Measurements from ENCODE around the gene KCNAB2. TPM values are rescaled to one million over a fixed set of nuclear protein-coding genes. Genes with fewer than 3 reads are reported as not detected.

The KCNAB2 gene
- total RNA-seq, result 4.5 TPM

DNA sequence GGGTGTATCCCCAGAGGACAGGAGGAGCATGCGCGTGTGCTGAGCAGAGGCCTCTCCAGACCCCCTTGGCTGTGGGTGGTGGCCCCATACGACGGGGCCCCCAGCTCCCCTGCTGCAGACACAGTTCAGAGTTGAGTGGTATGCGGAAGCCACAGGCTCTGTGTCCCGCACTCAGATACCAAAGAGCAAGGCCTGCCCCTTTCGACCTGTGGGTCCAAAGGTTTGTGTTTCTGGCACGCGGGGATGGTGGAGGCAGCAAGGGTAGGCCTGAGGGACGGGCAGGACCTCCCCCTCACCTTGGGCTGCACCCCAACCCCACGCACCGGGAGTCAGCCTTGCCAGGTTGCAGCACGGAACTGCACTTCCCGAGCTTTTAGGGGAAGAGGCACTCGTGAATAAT, at the start of gene KCNAB2:
TSS of gene KCNAB2 (plus strand) at position 328 of the 400 bp plus-strand sequence. CDS start 5,649 bp downstream, outside the sequence.
- FAIRE-seq, result no peak
- DNase-seq (ENCODE audit: low spot score in 2 of 2), result no peak

DNA sequence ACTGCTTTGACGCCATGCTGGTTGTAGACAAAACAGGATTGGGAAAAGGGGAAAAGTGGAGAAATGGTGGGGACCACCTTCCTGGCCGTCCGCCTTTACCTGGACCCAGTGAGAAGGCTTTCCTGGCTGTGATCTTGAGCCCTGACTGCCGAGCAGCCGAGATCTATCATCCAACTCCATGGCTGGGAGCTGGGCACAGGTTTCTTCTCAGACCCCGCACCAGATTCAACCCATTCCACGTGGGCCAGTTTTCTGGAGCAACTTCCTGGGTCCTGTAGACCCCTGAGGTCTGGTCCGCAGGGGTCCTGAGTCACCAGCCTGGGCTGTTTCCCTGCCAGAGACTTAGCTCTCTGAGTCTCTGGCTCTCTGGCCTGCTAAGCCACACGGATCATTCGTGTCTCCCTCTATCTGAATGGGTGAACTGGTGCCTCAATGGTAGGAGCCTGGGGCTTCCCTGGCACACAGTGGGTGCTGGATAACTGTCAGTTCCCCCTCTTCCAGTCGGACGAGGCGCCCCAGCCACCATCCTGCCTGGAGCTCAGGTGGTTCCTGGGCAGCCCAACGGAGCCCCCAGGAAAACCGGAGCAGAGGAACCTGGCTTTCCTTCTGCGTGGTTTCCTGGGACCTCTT, 48.9 kb upstream of the KCNAB2 start:
- FAIRE-seq (no peak), DNase-seq (ENCODE audit: low spot score in 2 of 2) (no peak)

DNA sequence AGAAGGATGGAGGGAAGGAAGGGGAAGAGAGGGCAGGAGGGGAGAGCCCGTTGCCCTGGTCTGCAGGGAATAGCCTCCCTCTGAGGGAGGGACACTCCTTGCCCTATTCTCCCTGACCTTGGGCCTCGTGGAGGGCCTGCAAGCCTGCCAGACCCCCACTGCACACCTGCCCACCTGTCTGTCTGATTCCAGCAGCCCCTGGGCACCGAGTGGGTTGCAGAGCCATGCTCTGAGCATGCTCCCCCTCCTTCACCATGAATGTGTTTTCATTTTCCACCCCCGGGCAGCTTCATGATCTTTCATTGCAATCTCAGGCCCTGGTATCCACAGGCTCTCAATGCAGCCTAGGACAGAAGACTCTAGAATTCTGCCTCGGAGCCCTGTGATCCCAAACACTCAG, 48.4 kb upstream of the KCNAB2 start:
- FAIRE-seq (no peak), DNase-seq (ENCODE audit: low spot score in 2 of 2) (no peak)

DNA sequence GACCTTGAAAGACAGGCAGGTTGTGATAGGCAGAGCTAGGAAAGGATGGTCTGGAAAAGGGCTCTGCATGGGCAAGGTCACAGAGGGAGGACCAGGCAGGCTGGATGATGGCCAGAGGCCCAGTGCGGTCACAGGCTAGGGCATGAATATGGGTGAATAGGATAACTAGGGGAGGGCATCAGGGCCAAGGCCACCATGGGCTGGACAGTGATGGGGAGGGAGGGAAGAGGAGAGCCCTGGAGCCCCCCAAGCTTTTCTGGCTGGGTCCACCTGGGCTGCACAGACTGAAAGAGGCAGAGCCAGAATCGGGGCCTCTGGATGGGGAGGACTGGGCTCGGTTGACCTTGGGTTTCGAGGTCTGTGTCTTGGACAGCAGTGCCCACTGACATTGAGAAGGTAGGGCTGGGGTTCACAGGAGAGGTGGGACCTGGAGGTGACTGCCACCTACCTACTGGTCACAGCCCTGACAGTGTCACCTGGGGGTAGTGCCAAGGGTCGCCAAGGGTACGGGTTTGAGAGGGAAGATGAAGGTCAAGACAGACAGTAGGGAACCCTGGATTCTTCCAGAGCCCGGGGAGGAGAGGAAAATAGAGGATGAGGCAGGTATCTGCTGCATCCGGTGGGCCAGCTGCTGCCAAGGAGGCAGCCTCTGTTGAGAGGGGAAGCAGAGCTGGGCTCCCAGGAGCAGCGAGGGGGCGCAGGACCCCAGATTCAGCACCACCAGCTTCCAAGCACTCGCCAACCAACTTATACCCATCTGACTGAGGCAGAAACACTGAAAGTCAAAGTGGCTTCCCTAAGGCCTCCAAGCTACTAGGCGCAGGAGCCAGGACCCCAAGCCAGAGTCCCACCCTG, 47.4 kb upstream of the KCNAB2 start:
- no peak for DNase-seq (ENCODE audit: low spot score in 2 of 2)
- FAIRE-seq, result no peak

DNA sequence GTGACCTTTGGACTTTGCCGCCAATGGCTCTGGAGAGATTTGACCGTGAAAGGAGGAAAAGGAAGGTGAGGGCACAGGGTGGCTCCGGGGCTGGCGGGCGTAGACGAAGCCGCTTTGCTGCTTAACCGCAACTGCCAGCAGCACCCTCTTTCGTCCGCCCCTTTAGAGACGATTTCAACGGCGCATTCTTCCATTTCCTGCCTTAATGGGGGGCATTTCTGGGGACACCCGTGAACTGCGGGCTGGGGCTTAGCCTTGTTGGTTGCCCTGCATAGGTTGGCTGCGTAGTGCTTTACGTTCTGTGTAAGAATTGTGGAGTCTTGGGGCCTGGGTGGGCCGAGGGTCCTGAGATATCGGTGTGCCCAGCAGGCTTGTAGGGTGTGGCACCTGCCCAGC, 46.8 kb upstream of the KCNAB2 start:
- FAIRE-seq (no peak), DNase-seq (ENCODE audit: low spot score in 2 of 2) (no peak)

DNA sequence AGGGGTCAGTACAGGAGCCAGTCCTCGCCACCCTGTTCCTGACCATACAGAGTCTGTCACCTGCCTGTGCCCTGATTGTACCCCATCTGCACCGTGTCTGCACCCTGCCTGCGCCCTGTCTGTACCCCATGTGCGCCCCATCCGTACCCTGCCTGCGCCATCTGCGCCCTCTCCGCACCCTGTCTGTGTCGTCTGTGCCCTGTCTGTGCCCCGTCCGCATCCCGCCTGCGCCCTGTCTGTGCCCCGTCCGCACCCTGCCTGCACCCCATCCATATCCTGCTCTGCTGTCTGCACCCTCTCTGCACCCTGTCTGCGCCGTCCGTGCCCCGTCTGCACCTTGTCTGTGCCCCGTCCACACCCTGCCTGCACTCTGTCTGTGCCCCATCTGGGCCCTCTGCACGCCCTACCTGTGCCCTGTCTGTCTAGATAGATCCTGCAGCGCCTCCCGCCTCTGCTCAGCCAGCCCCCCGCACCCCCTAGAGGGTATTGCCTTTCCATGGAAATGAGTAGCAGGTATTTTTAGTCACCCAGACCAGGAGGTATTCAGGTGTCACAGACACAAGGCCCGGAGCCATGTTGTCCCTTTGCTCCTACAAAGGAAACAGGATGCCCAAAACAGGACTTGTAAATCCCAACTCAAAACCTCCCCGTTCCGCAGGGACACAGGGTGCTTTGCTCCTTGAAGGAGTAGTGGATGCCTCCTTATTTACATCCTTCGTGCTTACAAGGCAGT, 45.8 kb upstream of the KCNAB2 start:
- no peak for FAIRE-seq
- no peak for DNase-seq (ENCODE audit: low spot score in 2 of 2)

DNA sequence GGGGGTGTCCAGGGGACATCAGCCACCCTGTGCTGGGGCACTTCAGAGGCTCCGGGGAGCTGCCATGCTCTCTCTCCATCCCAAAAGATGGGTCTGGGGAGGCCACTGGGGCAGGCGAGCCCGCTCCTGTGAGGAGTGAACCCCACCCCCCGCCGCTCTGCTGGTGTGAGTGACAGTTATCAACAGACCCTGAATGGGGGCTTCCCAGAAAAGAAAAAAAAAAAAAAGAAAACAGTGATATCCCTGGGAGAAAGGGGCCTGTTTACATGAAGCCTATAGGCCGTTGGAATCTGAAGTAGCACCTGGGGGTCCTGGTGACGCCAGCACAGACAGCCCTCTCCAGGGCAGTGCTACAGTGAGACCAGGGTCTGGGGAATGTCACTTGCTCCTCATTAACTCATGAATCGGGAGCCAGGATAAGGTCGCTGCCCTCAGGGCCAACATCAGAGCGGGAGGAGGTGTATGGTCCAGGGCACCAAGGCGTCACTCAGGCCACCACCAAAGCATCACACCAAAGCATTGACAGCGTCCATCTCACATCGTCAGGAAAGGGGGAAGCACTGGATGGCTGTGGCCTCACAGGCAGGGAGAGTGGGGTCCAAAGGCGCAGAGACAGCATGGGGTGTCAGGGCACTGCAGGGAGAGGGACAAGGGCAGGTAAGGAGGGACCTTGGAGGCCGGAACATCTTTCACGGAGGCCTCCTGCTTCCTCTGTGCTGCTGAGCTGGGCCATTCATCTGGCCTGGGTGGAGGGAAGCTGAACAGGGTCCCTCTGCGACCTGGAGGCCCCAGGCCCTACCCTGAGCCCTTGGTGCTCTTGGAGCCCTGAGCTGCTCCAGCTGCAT, 45.0 kb upstream of the KCNAB2 start:
- no peak for FAIRE-seq
- no peak for DNase-seq (ENCODE audit: low spot score in 2 of 2)

DNA sequence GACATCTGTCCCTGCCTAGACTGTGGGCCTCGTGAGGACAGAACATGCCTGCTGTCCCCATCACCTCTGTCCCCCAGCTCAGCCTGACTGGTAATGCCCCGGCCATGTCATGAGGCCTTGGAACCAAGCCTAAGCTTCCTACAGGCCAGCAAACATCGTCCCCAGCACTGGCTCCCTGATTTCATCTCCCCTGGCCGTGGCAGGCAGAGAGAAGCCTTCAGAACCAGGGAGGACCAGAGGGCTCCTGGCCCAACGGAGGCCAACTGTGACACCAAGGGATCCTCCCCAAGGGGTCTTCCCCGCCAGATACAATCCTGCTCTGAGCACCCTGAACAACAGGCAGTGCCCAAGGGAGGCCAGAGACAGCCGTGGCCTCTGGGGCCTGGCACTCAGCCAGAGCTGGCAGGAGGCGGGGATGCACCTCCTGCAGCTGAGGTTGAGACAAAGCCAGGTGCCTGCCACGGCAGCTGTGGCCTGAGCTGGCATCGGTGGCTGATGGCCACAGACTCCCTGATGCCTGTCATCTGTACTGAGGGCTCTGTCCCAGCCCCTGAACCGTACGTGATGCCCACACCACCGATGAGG, 43.6 kb upstream of the KCNAB2 start:
- no peak for FAIRE-seq
- DNase-seq (ENCODE audit: low spot score in 2 of 2), result no peak

DNA sequence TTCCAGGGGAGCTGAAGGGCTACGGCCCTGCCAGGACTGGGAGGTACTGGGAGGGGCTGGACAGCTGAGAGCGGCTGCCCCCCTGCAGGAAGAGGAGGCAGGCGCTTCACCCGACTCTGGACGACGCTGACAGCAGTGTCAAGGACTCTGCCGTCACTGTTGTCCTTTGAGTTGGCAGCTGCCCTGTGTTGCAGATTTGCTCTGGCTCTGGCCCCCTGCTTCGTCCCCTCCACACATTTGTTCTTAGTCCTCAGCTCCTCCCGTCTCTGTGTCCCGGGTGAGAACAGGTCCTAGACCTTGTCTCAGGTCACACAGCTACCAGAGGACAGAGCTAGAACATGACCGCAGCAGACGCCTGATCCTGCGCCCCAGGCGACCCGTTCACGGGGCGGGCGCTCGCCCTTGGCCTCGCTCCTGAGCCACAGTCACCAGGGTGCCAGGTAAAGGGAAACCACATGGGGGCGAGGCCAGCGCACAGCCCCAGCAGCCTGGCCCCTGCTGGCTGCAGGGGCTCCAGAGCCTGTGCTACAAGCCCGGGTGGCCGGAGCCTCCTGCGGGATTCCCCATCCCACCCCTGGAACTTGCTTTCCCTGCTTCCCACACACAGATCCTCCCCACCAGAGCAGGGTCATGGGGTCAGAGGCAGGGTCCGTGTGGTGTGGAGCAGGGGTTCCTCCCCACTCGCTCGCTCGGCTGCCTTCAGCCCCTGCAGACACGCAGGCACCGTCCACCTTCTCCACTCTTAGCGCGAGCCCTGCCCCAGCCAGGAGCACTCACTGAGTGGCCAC, 42.8 kb upstream of the KCNAB2 start:
- DNase-seq (ENCODE audit: low spot score in 2 of 2) (no peak), FAIRE-seq (no peak)

DNA sequence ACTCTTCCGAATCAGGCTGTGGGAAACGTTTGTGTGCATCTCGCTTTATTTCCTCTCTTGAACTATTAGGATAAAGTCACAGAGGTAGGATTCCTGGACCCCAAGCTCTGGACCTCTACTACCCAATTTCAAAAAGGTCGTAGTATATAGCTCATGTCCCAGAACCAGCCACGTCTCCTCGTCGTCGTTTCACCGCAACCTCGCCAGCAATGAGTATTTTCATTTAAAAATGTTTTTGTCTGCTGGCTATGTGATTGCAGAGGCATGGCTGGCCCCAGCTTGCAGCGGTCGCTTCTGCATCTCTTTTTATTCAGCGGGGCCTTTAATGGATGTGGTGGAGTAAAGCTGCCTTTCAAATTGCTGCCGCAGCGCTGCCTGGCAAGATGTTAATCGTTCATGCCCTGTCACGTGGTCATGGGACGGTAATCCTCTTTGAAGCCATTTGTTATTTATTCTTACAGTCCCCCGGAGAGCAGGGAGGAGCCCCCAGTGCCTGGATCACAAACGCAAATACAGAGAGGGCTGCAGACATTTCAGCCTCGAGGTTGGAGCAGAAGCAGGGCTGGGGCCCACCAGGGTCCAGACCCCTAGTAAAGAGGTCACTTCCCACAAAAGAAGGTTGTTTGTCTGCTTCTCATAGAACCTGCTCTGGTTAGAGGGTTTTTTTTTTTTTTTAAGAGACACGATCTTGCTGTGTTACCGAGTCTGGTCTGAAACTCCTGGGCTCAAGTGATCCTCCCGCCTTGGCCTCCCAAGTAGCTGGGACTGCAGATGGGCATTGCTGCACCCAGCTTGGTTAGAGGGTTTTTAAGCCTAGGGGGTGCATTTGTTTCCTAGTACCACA, 41.9 kb upstream of the KCNAB2 start:
- FAIRE-seq, result no peak
- no peak for DNase-seq (ENCODE audit: low spot score in 2 of 2)

DNA sequence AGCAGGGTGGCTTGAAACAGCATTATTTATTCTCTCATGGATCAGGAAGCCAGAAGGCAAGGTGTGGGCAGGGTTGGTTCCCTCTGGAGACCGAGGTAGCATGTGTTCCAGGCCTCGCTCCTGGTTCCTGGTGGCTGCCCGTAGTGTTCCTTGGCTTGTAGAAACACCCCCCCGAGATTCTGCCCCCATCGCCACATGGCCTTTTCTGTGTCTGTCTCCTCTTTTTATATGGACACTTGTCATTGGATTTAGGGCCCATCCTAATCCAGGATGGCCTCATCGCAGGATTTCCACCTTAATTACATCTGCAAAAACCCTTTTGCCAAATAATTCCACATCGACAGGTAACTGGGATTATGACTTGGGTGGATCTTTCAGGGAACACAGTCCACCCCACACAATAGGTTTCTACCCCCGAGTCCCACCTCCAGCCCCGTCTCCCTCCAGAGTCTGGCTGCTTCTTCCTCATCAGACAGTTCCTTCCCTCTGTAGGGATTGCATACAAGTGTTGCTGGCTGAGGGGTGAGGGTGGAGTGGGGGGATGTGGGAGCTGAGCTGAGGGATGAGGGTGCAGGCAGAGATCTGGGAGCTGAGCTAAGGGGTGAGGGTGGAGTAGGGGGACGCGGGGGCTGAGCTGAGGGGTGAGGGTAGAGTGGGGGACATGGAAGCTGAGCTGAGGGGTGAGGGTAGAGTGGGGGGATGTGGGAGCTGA, 41.1 kb upstream of the KCNAB2 start:
- no peak for DNase-seq (ENCODE audit: low spot score in 2 of 2)

DNA sequence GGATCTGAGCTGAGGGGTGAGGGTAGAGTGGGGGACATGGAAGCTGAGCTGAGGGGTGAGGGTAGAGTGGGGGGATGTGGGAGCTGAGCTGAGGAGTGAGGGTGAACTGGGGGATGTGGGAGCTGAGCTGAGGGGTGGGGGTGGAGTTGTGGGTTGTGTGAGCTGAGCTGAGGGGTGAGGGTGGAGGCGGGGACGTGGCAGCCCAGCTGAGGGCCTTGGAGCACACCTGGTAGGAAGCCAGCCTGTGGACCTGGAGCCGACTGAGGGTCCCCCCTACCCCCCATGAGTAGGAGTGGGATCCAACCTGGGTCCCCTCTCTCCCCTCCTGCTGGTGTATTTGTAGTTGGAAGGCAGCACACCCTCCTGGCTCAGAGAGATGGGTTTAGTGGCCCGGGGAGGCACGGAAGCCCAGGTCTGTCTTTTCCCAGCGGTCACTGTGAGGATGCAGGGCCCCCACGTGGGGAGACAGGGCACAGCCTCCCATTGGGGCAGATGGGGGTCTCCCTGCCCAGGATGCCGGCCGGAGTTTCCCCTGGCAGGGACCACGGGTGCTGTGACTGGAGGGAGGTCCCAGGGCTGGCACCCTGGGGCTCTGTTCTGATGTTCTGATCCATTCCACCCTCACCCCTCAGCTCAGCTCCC, 40.3 kb upstream of the KCNAB2 start:
- no peak for FAIRE-seq
- no peak for DNase-seq (ENCODE audit: low spot score in 2 of 2)

More for the DNA sequence above, 41.1 kb upstream of the KCNAB2 start:
- FAIRE-seq, result no peak

DNA sequence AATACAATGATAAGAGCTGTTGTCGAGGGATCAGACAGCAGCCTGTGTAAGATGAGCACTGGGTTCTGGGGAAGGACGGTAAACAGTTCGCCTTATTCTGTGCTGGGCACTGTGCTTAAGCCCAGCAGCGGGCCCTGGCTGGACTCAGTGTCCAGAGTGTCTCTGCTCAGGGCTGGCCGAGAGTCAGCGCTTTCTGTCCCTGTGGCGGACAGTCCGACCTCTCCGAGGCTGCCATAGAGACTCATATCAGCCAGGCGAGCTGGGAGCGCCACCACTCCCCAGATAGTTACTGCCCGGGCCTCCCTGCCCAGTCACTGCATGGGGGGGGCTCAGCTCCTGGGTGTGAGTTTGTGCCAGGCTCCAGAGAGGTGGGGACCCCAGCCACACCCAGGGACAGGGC, 38.8 kb upstream of the KCNAB2 start:
- FAIRE-seq, result no peak
- DNase-seq (ENCODE audit: low spot score in 2 of 2), result no peak

DNA sequence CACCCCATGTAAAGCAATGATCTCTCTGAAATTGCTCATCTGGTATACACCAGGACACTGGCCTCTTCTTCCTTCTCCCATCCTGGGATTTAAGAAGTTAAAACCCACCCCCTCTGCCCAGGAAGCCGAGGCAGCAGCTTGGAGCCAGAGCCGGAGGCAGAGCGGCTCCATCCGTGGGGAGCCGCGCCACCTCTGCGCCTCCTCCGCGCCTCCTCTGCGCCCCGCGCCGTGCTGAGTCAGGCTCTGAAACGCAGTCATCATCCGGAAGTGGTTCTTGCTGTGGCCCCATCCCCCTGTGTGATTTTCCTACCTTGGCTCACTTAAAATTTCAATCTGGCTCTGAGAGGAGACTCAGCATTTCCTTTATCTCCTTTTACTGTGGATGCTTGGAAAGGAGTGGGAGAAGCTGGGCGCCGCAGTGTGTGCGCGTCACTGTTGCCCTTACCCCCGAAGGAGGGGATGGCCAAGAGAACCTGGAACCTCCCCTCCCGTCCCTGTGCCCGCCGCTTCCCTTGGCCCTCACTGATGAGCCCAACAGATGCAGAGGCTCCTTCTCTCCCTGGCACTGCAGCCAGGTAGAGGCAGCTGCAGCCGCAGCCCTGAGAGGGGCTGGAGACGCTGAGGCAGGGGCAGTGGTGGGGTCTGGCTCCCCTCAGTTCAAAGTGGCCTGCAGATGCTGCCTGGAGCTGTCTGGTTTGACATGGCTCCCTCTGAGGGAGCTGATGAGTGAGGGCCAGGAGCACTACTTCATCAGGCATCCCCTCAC, 38.2 kb upstream of the KCNAB2 start:
- FAIRE-seq (no peak), DNase-seq (ENCODE audit: low spot score in 2 of 2) (no peak)

DNA sequence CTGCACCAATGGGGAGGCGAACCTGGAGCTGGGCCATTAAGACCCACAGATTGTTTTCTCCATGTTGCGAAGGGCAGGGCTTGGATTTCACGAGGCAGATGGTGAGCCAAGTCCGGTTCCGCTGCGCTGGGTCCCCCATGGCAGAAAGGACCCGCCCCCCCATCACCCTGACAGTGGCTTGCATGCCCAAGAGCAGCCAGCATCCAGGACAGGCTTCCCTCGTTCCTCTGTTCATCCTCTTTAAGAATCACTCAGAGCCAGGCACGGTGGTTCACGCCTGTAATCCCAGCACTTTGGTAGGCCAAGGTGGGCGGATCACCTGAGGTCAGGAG, 37.6 kb upstream of the KCNAB2 start:
- FAIRE-seq (no peak), DNase-seq (ENCODE audit: low spot score in 2 of 2) (no peak)

DNA sequence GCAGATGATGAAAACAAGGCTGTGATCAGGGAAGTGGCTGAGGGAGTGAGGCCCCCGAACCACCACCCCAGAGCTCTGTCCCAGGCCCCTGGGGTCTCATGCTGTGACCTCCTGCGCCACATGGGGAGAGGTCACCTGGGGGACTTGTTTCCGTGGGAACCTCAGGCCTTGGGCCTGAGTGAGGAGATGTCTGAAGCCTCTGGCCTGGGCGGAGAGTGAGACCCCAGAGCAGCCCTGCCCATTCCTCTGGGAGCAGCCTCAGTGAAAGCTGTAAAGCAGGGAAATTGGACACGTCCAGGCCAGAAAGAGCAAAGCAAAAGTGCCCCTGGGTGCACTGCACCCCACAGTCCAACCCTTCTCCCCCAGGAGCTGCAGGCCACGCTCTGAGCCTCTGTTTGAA, 37.0 kb upstream of the KCNAB2 start:
- FAIRE-seq (no peak), DNase-seq (ENCODE audit: low spot score in 2 of 2) (no peak)

Measured in frontal cortex (tissue), 4 donors.